Measurements from ENCODE around the gene PLCXD3. TPM values are rescaled to one million over a fixed set of nuclear protein-coding genes. Genes with fewer than 3 reads are reported as not detected.

Gene PLCXD3
- total RNA-seq, 4 donors from 2014 or later, result 1.3 to 10.9 (median 2.5) TPM

DNA sequence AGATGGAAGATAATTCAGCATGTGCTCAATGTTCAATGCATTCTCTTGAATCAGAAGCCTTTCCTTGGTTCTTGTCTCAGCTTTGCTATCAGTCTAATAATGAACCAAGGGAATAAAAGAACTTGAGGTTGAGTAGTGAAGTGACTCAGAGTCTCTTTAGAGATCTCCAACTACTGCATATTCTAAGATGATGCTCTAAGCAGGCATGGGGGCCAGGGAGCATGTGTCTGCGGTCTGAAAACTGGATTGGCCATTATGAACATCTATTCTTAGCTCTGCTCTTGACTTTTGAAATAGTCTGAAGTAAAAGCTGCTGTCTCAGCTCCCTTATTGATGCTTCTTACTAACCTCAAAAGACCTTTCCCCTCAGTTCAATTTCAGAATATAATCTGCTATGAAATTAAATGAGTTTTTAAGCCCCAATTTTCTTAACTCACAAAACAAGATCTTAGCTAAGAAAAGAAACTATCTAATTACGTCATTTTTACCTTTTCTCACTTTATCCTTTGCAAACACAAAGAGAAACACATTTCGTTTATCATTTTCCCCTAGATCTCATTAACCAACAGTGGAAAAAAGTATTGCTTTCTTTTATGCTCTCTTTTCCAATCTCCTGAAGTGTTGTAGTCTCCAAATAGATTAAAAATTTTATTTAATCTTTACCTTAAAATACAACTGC, 44.8 kb downstream of the PLCXD3 start:
- Histone ChIP-seq H3K27ac (no peak overlapping the region), H3K4me1 (no peaks in the 10 kb centered on the region), H3K9me3 (no peaks in the 10 kb centered on the region), H3K27me3 (no peaks in the 10 kb centered on the region), H3K4me3 (replicated peaks in 1 of 3) (no peak overlapping the region), H3K36me3 (no peaks in the 10 kb centered on the region)
- intact Hi-C loops (cut with DNase I), result no loop called here
- 77 to 91% methylated on average over 3 of the region's 3 CpGs for WGBS, 2 donors
- no peak for DNase-seq
- TF ChIP-seq, protein P1, sequence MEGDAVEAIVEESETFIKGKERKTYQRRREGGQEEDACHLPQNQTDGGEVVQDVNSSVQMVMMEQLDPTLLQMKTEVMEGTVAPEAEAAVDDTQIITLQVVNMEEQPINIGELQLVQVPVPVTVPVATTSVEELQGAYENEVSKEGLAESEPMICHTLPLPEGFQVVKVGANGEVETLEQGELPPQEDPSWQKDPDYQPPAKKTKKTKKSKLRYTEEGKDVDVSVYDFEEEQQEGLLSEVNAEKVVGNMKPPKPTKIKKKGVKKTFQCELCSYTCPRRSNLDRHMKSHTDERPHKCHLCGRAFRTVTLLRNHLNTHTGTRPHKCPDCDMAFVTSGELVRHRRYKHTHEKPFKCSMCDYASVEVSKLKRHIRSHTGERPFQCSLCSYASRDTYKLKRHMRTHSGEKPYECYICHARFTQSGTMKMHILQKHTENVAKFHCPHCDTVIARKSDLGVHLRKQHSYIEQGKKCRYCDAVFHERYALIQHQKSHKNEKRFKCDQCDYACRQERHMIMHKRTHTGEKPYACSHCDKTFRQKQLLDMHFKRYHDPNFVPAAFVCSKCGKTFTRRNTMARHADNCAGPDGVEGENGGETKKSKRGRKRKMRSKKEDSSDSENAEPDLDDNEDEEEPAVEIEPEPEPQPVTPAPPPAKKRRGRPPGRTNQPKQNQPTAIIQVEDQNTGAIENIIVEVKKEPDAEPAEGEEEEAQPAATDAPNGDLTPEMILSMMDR (IDR thresholded peaks at IDR 0.05), result no peak
- TF ChIP-seq POLR2A (IDR thresholded peaks at IDR 0.05), result no peak

DNA sequence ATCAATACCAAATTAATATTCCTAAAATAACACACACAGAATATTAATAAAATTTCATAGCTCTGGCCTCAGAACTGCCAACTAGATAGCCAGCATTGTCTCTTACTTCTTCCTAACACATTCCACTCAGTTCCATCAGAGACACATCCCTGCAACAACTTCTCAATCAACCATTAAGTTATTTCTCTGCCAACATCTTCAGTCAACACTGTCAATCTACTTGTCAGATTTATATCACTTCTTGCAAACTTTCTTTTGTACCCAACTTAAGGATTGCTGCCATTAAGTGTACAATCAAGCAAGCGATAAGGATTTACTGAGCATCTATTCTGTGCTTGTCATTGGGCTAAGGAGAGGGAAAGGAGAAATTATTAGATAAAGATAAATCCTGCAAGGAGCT, 50.8 kb downstream of the PLCXD3 start:
- Histone ChIP-seq H3K4me1 (no peaks in the 10 kb centered on the region), H3K27ac (no peak overlapping the region), H3K36me3 (no peaks in the 10 kb centered on the region), H3K9me3 (no peaks in the 10 kb centered on the region), H3K4me3 (replicated peaks in 1 of 3) (no peak overlapping the region), H3K27me3 (no peaks in the 10 kb centered on the region)
- TF ChIP-seq POLR2A (IDR thresholded peaks at IDR 0.05), result no peak
- TF ChIP-seq, protein P1 (IDR thresholded peaks at IDR 0.05), result no peak
- no peak for DNase-seq
- intact Hi-C loops (cut with DNase I), result no loop called here
- WGBS, 2 donors, result 96 to 100% methylated on average over 1 of the region's 1 CpG

DNA sequence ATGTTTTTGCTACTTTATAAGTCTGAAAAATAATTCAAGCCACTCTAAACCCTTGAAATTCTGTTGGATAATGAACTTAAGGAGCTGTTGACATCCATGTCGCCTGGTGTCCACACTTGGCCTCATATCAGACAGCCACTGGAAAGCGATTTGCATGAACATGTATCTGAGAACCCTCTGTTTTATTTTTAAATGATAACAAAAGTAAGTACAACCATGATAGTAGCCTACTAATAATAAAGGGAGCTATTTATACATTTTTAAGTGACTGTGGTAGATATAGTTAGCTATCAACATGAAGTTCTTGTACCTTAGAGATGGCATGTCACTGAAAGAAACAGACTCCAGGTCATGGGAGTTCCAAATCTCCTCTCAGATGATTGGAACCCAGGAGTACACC, 53.3 kb downstream of the PLCXD3 start:
- Histone ChIP-seq H3K9me3 (no peaks in the 10 kb centered on the region), H3K36me3 (no peaks in the 10 kb centered on the region), H3K4me3 (replicated peaks in 1 of 3) (no peak overlapping the region), H3K27ac (no peak overlapping the region), H3K4me1 (no peaks in the 10 kb centered on the region), H3K27me3 (no peaks in the 10 kb centered on the region)
- DNase-seq, result no peak
- 88 to 94% methylated on average over 2 of the region's 2 CpGs for WGBS, 2 donors
- intact Hi-C loops (cut with DNase I), result no loop called here
- TF ChIP-seq POLR2A (IDR thresholded peaks at IDR 0.05), result no peak
- TF ChIP-seq, protein P1 (IDR thresholded peaks at IDR 0.05), result no peak

DNA sequence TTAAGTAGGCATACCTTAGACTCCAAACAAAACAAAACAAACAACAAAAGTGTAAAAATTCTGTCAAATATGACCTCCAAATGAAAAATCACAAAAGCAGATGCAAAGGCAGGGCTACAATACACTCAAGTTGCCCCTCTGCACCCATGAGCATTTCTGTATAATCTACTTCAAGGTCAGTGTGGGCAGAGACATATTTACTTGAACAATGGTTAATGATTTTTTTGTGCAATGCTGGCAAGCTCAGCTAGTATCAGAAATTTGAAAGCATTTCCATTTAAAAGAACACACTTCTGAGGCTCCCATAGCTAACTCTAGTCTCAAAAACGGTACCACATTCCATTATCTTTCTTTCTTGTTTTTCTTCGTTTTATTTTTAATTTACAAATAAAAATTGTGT, 57.9 kb downstream of the PLCXD3 start:
- no peaks in the 10 kb centered on the region for H3K36me3 ChIP-seq
- no peaks in the 10 kb centered on the region for H3K27me3 ChIP-seq
- no peaks in the 10 kb centered on the region for H3K9me3 ChIP-seq
- intact Hi-C loops (cut with DNase I), result no loop called here
- TF ChIP-seq, protein P1 (IDR thresholded peaks at IDR 0.05), result no peak
- TF ChIP-seq POLR2A (IDR thresholded peaks at IDR 0.05), result no peak
- no peak for DNase-seq
- no peak overlapping the region for H3K4me3 ChIP-seq (replicated peaks in 1 of 3)
- no peak overlapping the region for H3K27ac ChIP-seq
- WGBS, 2 donors, result 82 to 88% methylated on average over 2 of the region's 2 CpGs
- H3K4me1 ChIP-seq, result no peaks in the 10 kb centered on the region

DNA sequence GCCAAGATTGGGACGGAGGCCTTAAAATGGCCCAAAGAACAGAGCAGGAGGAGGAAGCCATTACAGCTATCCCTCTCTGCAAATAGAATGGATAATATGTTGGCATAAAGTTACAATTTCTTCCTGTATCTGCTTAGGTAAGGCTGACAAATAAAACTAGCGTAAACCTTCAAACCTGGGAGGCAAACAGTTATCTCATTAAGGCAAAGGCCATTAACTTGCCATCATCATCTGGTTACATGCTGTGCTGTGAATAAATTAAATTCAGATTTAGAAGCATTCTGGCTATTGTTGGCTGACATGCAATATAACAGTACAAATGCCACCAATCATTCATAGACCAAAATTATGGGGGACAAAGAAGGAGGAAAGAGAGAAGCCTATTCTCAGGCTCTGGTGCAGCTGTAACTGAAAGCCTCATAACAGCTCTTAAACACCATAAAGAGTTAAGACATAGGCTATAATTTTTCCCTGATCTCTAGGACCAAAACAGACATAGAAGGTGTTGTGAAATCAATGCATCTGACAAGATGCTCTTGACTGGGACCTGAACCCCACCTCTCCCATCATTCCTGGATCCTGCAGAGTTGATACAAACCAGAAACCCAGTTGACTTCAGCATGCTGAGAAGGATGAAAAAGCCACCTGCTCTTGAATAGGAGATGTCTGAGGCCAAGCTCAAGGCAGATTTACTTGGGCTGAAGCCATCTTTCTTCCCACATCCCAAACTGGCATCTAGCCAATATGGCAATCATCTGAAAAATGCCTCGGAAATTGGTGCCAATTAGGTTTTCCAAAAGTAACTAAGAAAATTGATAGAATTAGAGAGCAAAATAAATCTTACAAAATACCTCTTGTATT, 62.5 kb downstream of the PLCXD3 start:
- no peak for DNase-seq
- WGBS, 2 donors, result 79 to 81% methylated on average over 3 of the region's 3 CpGs
- Histone ChIP-seq H3K9me3 (no peaks in the 10 kb centered on the region), H3K36me3 (no peaks in the 10 kb centered on the region), H3K4me3 (replicated peaks in 1 of 3) (no peak overlapping the region), H3K27me3 (no peaks in the 10 kb centered on the region), H3K4me1 (no peaks in the 10 kb centered on the region), H3K27ac (no peak overlapping the region)
- intact Hi-C loops (cut with DNase I), result no loop called here
- TF ChIP-seq POLR2A (IDR thresholded peaks at IDR 0.05), result no peak
- TF ChIP-seq, protein P1 (IDR thresholded peaks at IDR 0.05), result no peak
